Gastrocnemius medialis (tissue), 4 donors: ENCODE results near the gene GH1.

Source experiments
- POLR2A ChIP-seq, 2 donors: fragments of 450-650 bp; IDR thresholded peaks; one replicate each; pipeline ENCODE4 v1.6.1; 2017; ENCODE audit warnings: antibody characterized with exemption in 2 of 2, mild to moderate bottlenecking in 2 of 2, moderate library complexity in 2 of 2
- TF ChIP-seq, protein P1 (sequence below), 5 experiments: fragments of 450-650 bp in 3 of 5; fragments of 200-600 bp in 2 of 5; sonication (generic) in 2 of 5; IDR thresholded peaks in 4 of 5; conservative IDR thresholded peaks in 1 of 5; 1 replicate in 4 of 5; 2 replicates in 1 of 5; pipeline ENCODE4 v1.5.1; 2016 to 2019; ENCODE audit warnings: antibody characterized with exemption in 5 of 5, mild to moderate bottlenecking in 3 of 5, moderate library complexity in 3 of 5

- TF ChIP-seq, protein P1, sequence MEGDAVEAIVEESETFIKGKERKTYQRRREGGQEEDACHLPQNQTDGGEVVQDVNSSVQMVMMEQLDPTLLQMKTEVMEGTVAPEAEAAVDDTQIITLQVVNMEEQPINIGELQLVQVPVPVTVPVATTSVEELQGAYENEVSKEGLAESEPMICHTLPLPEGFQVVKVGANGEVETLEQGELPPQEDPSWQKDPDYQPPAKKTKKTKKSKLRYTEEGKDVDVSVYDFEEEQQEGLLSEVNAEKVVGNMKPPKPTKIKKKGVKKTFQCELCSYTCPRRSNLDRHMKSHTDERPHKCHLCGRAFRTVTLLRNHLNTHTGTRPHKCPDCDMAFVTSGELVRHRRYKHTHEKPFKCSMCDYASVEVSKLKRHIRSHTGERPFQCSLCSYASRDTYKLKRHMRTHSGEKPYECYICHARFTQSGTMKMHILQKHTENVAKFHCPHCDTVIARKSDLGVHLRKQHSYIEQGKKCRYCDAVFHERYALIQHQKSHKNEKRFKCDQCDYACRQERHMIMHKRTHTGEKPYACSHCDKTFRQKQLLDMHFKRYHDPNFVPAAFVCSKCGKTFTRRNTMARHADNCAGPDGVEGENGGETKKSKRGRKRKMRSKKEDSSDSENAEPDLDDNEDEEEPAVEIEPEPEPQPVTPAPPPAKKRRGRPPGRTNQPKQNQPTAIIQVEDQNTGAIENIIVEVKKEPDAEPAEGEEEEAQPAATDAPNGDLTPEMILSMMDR (IDR thresholded peaks at IDR 0.05 in 4 of 5, conservative IDR thresholded peaks at IDR 0.05 in 1 of 5) = no peak
- no peak for TF ChIP-seq POLR2A (IDR thresholded peaks at IDR 0.05)
These were observed 29.2 kb upstream of the GH1 start for GRCh38 chr17:63947711-63948330.
